DND-41 (cell line): ENCODE measurements around the gene PLEKHM3.

Source experiments
- ATAC-seq: fragments of 200-7000 bp; cut with Tn5 transposase; 3 replicates; pipeline ENCODE4 v1.9.1; 2021; ENCODE audit warnings: low read depth; ENCODE audit not compliant: insufficient read depth
- DNase-seq: peaks from one replicate; pipeline ENCODE4 v3.0.0-alpha.2; 2020
- H2AFZ ChIP-seq: 2 replicates; pipeline ENCODE4 v1.6.0; 2012; ENCODE audit warnings: low read depth, low read length
- H3K27ac ChIP-seq: 2 replicates; pipeline ENCODE4 v1.5.1; 2012; ENCODE audit warnings: low read length, inconsistent platforms
- H3K27me3 ChIP-seq: fragments of 200-600 bp; sonication (generic); 2 replicates; pipeline ENCODE4 v1.6.0; 2012; ENCODE audit warnings: low read length, mild to moderate bottlenecking, inconsistent platforms; ENCODE audit not compliant: insufficient read depth, poor library complexity
- H3K36me3 ChIP-seq: 2 replicates; pipeline ENCODE4 v1.5.1; 2012; ENCODE audit warnings: low read length, inconsistent platforms; ENCODE audit not compliant: insufficient read depth
- H3K4me1 ChIP-seq: 2 replicates; pipeline ENCODE4 v1.5.1; 2012; ENCODE audit warnings: mild to moderate bottlenecking, low read length; ENCODE audit not compliant: insufficient read depth
- H3K4me2 ChIP-seq: 2 replicates; pipeline ENCODE4 v1.6.0; 2012; ENCODE audit warnings: mild to moderate bottlenecking, moderate library complexity, low read length, inconsistent platforms; ENCODE audit not compliant: insufficient read depth
- H3K4me3 ChIP-seq, 2 experiments: fragments of 200-600 bp in 1 of 2; shearing (Covaris generic) in 1 of 2; 2 replicates each; pipeline ENCODE4 v1.5.1; 2012 to 2016; ENCODE audit warnings: inconsistent platforms in 2 of 2, low read length in 2 of 2, mild to moderate bottlenecking in 2 of 2, low read depth in 1 of 2, moderate library complexity in 1 of 2
- H3K79me2 ChIP-seq: 2 replicates; pipeline ENCODE4 v1.6.0; 2012; ENCODE audit warnings: low read length, inconsistent platforms; ENCODE audit not compliant: insufficient read depth
- H3K9ac ChIP-seq: 2 replicates; pipeline ENCODE4 v1.6.0; 2012; ENCODE audit warnings: low read depth, mild to moderate bottlenecking, inconsistent platforms, low read length, moderate library complexity
- H3K9me3 ChIP-seq: 2 replicates; pipeline ENCODE4 v1.5.1; 2012; ENCODE audit warnings: low read length, moderate library complexity, mild to moderate bottlenecking, inconsistent platforms; ENCODE audit not compliant: insufficient read depth, severe bottlenecking
- H4K20me1 ChIP-seq: 2 replicates; pipeline ENCODE4 v1.6.0; 2012; ENCODE audit warnings: low read length; ENCODE audit not compliant: insufficient read depth
- CTCF ChIP-seq: IDR thresholded peaks from 2 replicates; pipeline ENCODE4 v1.5.1; 2012; ENCODE audit warnings: borderline replicate concordance, low read length, moderate library complexity, mild to moderate bottlenecking; ENCODE audit not compliant: poor library complexity, severe bottlenecking; ENCODE audit errors: extremely low read depth
- EZH2 ChIP-seq: IDR thresholded peaks from 3 replicates; pipeline ENCODE4 v1.6.1; 2012; ENCODE audit warnings: borderline replicate concordance, low read depth, mild to moderate bottlenecking, moderate library complexity, low read length, inconsistent platforms; ENCODE audit not compliant: severe bottlenecking

PLEKHM3 gene

GRCh38 chr2:207898354-207898695 is 127.0 kb downstream of the PLEKHM3 start:
- H3K9ac ChIP-seq = no peak overlapping the region
- peaks cover 4% of the 10 kb centered on the region; the same call in 1 of the 2 replicates for H3K36me3 ChIP-seq
- H3K27ac ChIP-seq = no peak overlapping the region
- no peak overlapping the region for H3K4me3 ChIP-seq
- no peaks in the 10 kb centered on the region for H3K27me3 ChIP-seq
- H4K20me1 ChIP-seq = no peaks in the 10 kb centered on the region
- H3K9me3 ChIP-seq = no peaks in the 10 kb centered on the region
- TF ChIP-seq CTCF = no peak
- TF ChIP-seq EZH2 = no peak
- no peaks in the 10 kb centered on the region for H3K79me2 ChIP-seq
- no peak overlapping the region for H2AFZ ChIP-seq
- no peaks in the 10 kb centered on the region for H3K4me1 ChIP-seq
- no peak for DNase-seq
- no peak overlapping the region for H3K4me2 ChIP-seq
- no peak for ATAC-seq

DNA sequence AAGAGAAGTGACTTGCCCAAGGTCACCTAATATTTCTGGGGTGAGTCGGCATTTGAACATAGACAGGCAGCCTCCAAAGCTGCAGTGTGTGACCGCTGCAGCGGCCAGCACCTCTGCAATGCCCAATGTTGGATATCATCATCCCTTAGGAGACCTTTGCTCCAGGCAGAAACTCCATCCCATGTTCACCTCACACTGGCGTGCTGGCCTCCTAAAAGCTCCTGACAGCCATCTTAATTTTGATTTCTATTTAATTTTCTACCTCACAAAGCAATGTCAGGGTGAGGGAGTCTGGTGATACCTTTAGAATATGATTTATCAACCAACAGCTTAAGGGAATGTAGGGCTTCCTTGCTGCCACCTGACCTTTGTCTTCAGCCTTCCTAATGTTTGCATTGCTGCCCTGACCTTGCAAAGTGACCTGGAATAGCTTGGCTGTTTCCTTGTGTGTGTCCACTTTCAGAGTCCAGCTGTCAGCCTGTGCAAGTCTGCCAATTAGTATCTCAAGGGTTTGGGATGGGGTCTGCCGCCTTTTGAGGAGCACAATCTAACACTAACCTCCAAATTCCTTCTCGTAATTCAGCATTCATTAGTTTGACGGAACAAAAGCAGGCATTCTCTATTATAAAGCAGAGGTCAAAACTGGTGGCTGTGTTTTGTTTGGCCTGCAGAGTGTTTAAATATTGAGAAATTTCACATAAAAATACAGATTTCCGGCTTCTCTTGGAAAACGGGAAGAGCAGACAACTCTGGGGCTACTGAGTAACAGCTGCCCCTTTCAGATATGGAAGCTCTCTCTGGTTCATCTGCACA is 127.6 kb downstream of the PLEKHM3 start:
- H2AFZ ChIP-seq = no peak overlapping the region
- DNase-seq (no peak), ATAC-seq (no peak)
- H3K79me2 ChIP-seq = no peaks in the 10 kb centered on the region
- no peak for TF ChIP-seq EZH2
- no peak for TF ChIP-seq CTCF
- H3K27ac ChIP-seq = no peak overlapping the region
- H3K4me3 ChIP-seq = no peak overlapping the region
- H3K4me2 ChIP-seq = no peak overlapping the region
- H3K4me1 ChIP-seq = no peaks in the 10 kb centered on the region
- H3K27me3 ChIP-seq = no peaks in the 10 kb centered on the region
- no peaks in the 10 kb centered on the region for H4K20me1 ChIP-seq
- no peaks in the 10 kb centered on the region for H3K9me3 ChIP-seq
- no peak overlapping the region for H3K9ac ChIP-seq
- H3K36me3 ChIP-seq = peaks cover 4% of the 10 kb centered on the region; the same call in 1 of the 2 replicates

DNA sequence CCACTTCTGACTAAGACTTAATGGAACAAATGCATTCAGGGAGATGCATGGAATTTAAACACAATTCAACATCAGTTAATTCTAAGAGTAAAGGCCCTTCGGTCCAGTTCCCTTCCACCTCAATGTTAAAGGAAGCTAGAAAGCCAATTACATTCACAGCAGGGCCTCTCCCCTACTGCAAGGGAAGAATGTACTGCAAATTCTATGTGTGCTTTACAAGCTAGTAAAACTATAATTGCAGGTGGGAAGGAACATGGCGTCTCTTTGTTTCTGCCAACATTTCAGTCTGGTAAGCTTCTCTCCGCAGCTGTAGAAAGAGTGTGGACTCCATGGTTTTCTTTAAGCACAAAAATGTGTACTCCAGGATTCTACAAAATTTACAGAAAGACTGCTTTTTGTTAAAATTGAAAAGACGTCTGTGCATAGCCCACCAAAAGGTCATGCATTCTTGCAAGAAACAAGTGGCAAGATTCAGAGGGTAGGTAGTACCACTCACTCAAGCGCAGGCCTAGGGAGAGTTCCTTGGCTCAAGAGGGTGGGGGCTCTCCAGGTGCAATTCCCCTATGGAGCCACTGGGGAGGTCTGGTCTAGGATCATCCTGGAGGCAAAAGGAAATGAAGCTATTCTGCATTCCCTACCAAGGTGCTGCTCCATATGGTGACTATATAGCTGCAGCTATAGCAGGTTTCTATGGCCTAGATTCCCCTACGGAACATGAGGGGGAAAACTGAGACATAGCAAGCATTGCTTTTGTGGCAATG is 128.6 kb downstream of the PLEKHM3 start:
- TF ChIP-seq EZH2 = no peak
- TF ChIP-seq CTCF = no peak
- no peak for DNase-seq
- Histone ChIP-seq H3K9ac (no peak overlapping the region), H2AFZ (no peak overlapping the region), H3K4me2 (no peak overlapping the region), H3K4me1 (no peaks in the 10 kb centered on the region), H4K20me1 (no peaks in the 10 kb centered on the region), H3K4me3 (no peak overlapping the region), H3K9me3 (no peaks in the 10 kb centered on the region), H3K79me2 (no peaks in the 10 kb centered on the region), H3K27ac (no peak overlapping the region), H3K27me3 (no peaks in the 10 kb centered on the region), H3K36me3 (peaks cover 4% of the 10 kb centered on the region; the same call in 1 of the 2 replicates)
- ATAC-seq = no peak
